Testis (tissue), 3 donors: ENCODE results near the gene TAGAP. TPM values are rescaled to one million over a fixed set of nuclear protein-coding genes. Genes with fewer than 3 reads are reported as not detected.

Experiments
- DNase-seq: peaks from one replicate; pipeline ENCODE4 v3.0.0-alpha.2; 2019
- H3K27ac ChIP-seq, 2 donors: fragments of 200-600 bp; sonication (generic); one replicate each; pipeline ENCODE4 v1.5.1; 2019
- H3K27me3 ChIP-seq: fragments of 200-600 bp; sonication (generic); one replicate; pipeline ENCODE4 v1.5.1; 2019
- H3K36me3 ChIP-seq: fragments of 200-600 bp; sonication (generic); one replicate; pipeline ENCODE4 v1.5.1; 2017; ENCODE audit warnings: low read depth; ENCODE audit errors: missing control alignments
- H3K4me1 ChIP-seq: fragments of 200-600 bp; sonication (generic); one replicate; pipeline ENCODE4 v1.5.1; 2019
- H3K4me3 ChIP-seq, 2 donors: fragments of 200-600 bp; sonication (generic); one replicate each; pipeline ENCODE4 v1.5.1; 2017 to 2019
- H3K9me3 ChIP-seq: fragments of 200-600 bp; sonication (generic); one replicate; pipeline ENCODE4 v1.5.1; 2017
- CTCF ChIP-seq, 3 experiments: fragments of 450-650 bp in 2 of 3; fragments of 200-600 bp in 1 of 3; sonication (generic) in 1 of 3; IDR thresholded peaks; one replicate each; pipeline ENCODE4 v1.5.1; 2016 to 2019; ENCODE audit warnings: antibody characterized with exemption in 3 of 3, mild to moderate bottlenecking in 2 of 3, moderate library complexity in 1 of 3
- POLR2A ChIP-seq: fragments of 450-650 bp; IDR thresholded peaks from one replicate; pipeline ENCODE4 v1.6.1; 2017; ENCODE audit warnings: antibody characterized with exemption, mild to moderate bottlenecking, moderate library complexity
- WGBS, 2 donors: methylation state at CpG; one replicate each; pipeline ENCODE4 v1.1.5; 2018; 5-methylcytosine and 5-hydroxymethylcytosine counted together
- intact Hi-C: fragments of 100-400 bp; cut with DNase I; formaldehyde crosslinking; loops from one replicate; pipeline ENCODE4 v1.15.1; 2023; ENCODE audit warnings: low total_unique reads
- polyA plus RNA-seq: library from polyadenylated mRNA; stranded (reverse); fragments of 350-450 nt; fragmentation: Illumina TruSeq; extraction: RNeasy Lipid Tissue Mini Kit (QIAGEN cat#74804); gene quantifications from one replicate; pipeline ENCODE4 v1.2.3, GENCODE V29; 2014; ENCODE audit warnings: low read depth, low replicate concordance; ENCODE audit not compliant: insufficient read depth
- total RNA-seq, 2 donors: library from RNA; depleted of rRNA; stranded (reverse); fragments of >200 nt; gene quantifications; one replicate each; pipeline ENCODE4 v1.2.3, GENCODE V29; 2016

TAGAP gene
- total and polyA plus RNA-seq, 3 donors from 2014 or later, result 1.1 to 4.9 (median 4.5) TPM

GRCh38 chr6:159067334-159067733, 22.5 kb upstream of the TAGAP start:
- no peak for DNase-seq
- intact Hi-C loops, result no loop called here
- no peak for TF ChIP-seq POLR2A
- no peak overlapping the region for H3K27ac ChIP-seq
- H3K9me3 ChIP-seq, result no peaks in the 10 kb centered on the region
- peaks cover 3% of the 10 kb centered on the region for H3K4me1 ChIP-seq
- H3K4me3 ChIP-seq, result no peak overlapping the region
- WGBS, 2 donors, result 93 to 95% methylated on average over 12 of the region's 12 CpGs
- no peaks in the 10 kb centered on the region for H3K27me3 ChIP-seq
- H3K36me3 ChIP-seq, result no peaks in the 10 kb centered on the region

- H3K27me3 ChIP-seq, result no peaks in the 10 kb centered on the region
- 52 to 56% methylated on average over 3 of the region's 3 CpGs for WGBS, 2 donors
- intact Hi-C loops, result no loop called here
- no peak for TF ChIP-seq CTCF (IDR thresholded peaks at IDR 0.05)
- TF ChIP-seq POLR2A, result no peak
- peak overlapping the region; percentile 1 to 11 for H3K27ac ChIP-seq
- H3K9me3 ChIP-seq, result no peaks in the 10 kb centered on the region
- no peak for DNase-seq
- H3K4me3 ChIP-seq, result no peak overlapping the region
- peaks cover 3% of the 10 kb centered on the region for H3K4me1 ChIP-seq
- H3K36me3 ChIP-seq, result no peaks in the 10 kb centered on the region
Measured at GRCh38 chr6:159066483-159066882, 21.7 kb upstream of the TAGAP start.

GRCh38 chr6:159065759-159066329, 21.1 kb upstream of the TAGAP start:
- H3K27ac ChIP-seq, result peak overlapping the region; percentile 1 to 11
- H3K4me1 ChIP-seq, result peaks cover 3% of the 10 kb centered on the region
- no peaks in the 10 kb centered on the region for H3K36me3 ChIP-seq
- intact Hi-C loops, result no loop called here
- TF ChIP-seq CTCF (IDR thresholded peaks at IDR 0.05) (no peak), POLR2A (no peak)
- WGBS, 2 donors, result 73 to 76% methylated on average over 3 of the region's 3 CpGs
- DNase-seq, result no peak
- no peak overlapping the region for H3K4me3 ChIP-seq
- no peaks in the 10 kb centered on the region for H3K9me3 ChIP-seq
- H3K27me3 ChIP-seq, result no peaks in the 10 kb centered on the region

GRCh38 chr6:159065091-159065490, 20.3 kb upstream of the TAGAP start:
- Histone ChIP-seq H3K4me1 (peaks cover 3% of the 10 kb centered on the region), H3K27ac (no peak overlapping the region), H3K36me3 (no peaks in the 10 kb centered on the region), H3K9me3 (no peaks in the 10 kb centered on the region), H3K27me3 (no peaks in the 10 kb centered on the region), H3K4me3 (no peak overlapping the region)
- no peak for TF ChIP-seq CTCF (IDR thresholded peaks at IDR 0.05)
- intact Hi-C loops, result no loop called here
- DNase-seq, result no peak
- WGBS, 2 donors, result 82 to 91% methylated on average over 6 of the region's 6 CpGs

- WGBS, 2 donors, result 84% methylated on average over 8 of the region's 8 CpGs
- H3K27ac ChIP-seq, result no peak overlapping the region
- no peaks in the 10 kb centered on the region for H3K27me3 ChIP-seq
- H3K4me3 ChIP-seq, result no peak overlapping the region
- no peak for DNase-seq
- intact Hi-C loops, result no loop called here
- no peaks in the 10 kb centered on the region for H3K36me3 ChIP-seq
- no peaks in the 10 kb centered on the region for H3K9me3 ChIP-seq
- peaks cover 3% of the 10 kb centered on the region for H3K4me1 ChIP-seq
- TF ChIP-seq CTCF (IDR thresholded peaks at IDR 0.05) (no peak), POLR2A (no peak)
Measured at GRCh38 chr6:159064477-159064876, 19.7 kb upstream of the TAGAP start.
